Left kidney (tissue), 2 donors: ENCODE data around the gene ANK3. TPM values are rescaled to one million over a fixed set of nuclear protein-coding genes. Genes with fewer than 3 reads are reported as not detected.

Experiments
- DNase-seq: peaks from one replicate; pipeline ENCODE4 v3.0.0-alpha.2; 2013
- polyA plus RNA-seq: library from polyadenylated mRNA; unstranded; fragments of 120-200 nt; gene quantifications from one replicate; pipeline ENCODE4 v1.2.1, GENCODE V29; 2013; ENCODE audit not compliant: insufficient read length

The ANK3 gene
- polyA plus RNA-seq, 1 donor, result 172 TPM

GRCh38 chr10:60140651-60141632 is 248.7 kb downstream of the ANK3 start:
- DNase-seq, result peak; percentile 84

- DNase-seq, result peak; percentile 40
These were observed 249.7 kb downstream of the ANK3 start for GRCh38 chr10:60139798-60140566.

GRCh38 chr10:60139290-60139689 is 250.4 kb downstream of the ANK3 start:
- no peak for DNase-seq

GRCh38 chr10:60138842-60139241 is 250.8 kb downstream of the ANK3 start:
- no peak for DNase-seq

GRCh38 chr10:60138026-60138425 is 251.6 kb downstream of the ANK3 start:
- DNase-seq, result no peak

GRCh38 chr10:60137292-60137992 is 252.2 kb downstream of the ANK3 start:
- no peak for DNase-seq

GRCh38 chr10:60135020-60135419 is 254.7 kb downstream of the ANK3 start:
- DNase-seq, result no peak

GRCh38 chr10:60134548-60134947 is 255.1 kb downstream of the ANK3 start:
- DNase-seq, result no peak

GRCh38 chr10:60130130-60130579 is 259.5 kb downstream of the ANK3 start:
- DNase-seq, result no peak

- no peak for DNase-seq
These were observed 263.8 kb downstream of the ANK3 start for GRCh38 chr10:60125895-60126294.

- no peak for DNase-seq
These were observed 265.1 kb downstream of the ANK3 start for GRCh38 chr10:60124536-60124935.

- no peak for DNase-seq
These were observed 266.0 kb downstream of the ANK3 start for GRCh38 chr10:60123668-60124067.

- no peak for DNase-seq
These were observed 266.5 kb downstream of the ANK3 start for GRCh38 chr10:60123172-60123571.

GRCh38 chr10:60122190-60122589 is 267.5 kb downstream of the ANK3 start:
- no peak for DNase-seq

GRCh38 chr10:60114765-60115586 is 274.7 kb downstream of the ANK3 start:
- peak; percentile 62 for DNase-seq

GRCh38 chr10:60110739-60111138 is 278.9 kb downstream of the ANK3 start:
- no peak for DNase-seq

- DNase-seq, result no peak
These were observed 282.2 kb downstream of the ANK3 start for GRCh38 chr10:60107308-60107976.

- no peak for DNase-seq
These were observed 284.4 kb downstream of the ANK3 start for GRCh38 chr10:60105295-60105695.

GRCh38 chr10:60101821-60102220 is 287.9 kb downstream of the ANK3 start:
- DNase-seq, result no peak

GRCh38 chr10:60099998-60100747 is 289.5 kb downstream of the ANK3 start:
- DNase-seq, result peak; percentile 56
